GM13977 (cell line): Measurements from ENCODE around the gene INTS2.
A peak's percentile ranks its signal among the peaks of the same experiment; 100 is the strongest.

Experiments
- DNase-seq: peaks from one replicate; pipeline ENCODE4 v3.0.0; 2012; ENCODE audit warnings: low spot score
- CTCF ChIP-seq: IDR thresholded peaks from 2 replicates; pipeline ENCODE4 v1.5.1; 2012; ENCODE audit warnings: mild to moderate bottlenecking, control low read depth; ENCODE audit not compliant: insufficient read depth; ENCODE audit errors: extremely low read depth, missing control alignments
- in situ Hi-C: fragments of 300-500 bp; cut with MboI; formaldehyde crosslinking; loops from one replicate; pipeline ENCODE4 v1.12.0; 2022; ENCODE audit warnings: low sequenced_read_pairs, low pct_unique_long_range_greater_than_20kb, mixed read lengths, inconsistent platforms; ENCODE audit not compliant: unreplicated experiment

The INTS2 gene

GRCh38 chr17:61846761-61847375 lies 80.9 kb downstream of the INTS2 start:
- in situ Hi-C loops = loop anchor here (25.0 kb wide), 1 partner anchor 435 kb away; no protein-coding TSS in a partner anchor
- no peak for TF ChIP-seq CTCF
- no peak for DNase-seq

- DNase-seq = no peak
- in situ Hi-C loops = loop anchor here (25.0 kb wide), 1 partner anchor 434 kb away; no protein-coding TSS in a partner anchor
- TF ChIP-seq CTCF = no peak
These were observed 81.7 kb downstream of the INTS2 start for GRCh38 chr17:61846088-61846487.

GRCh38 chr17:61843435-61843834 lies 84.3 kb downstream of the INTS2 start:
- in situ Hi-C loops = loop anchor here (25.0 kb wide), 1 partner anchor 431 kb away; no protein-coding TSS in a partner anchor
- TF ChIP-seq CTCF = no peak
- DNase-seq = no peak

GRCh38 chr17:61842899-61843298 lies 84.9 kb downstream of the INTS2 start:
- no peak for TF ChIP-seq CTCF
- in situ Hi-C loops = loop anchor here (25.0 kb wide), 1 partner anchor 431 kb away; no protein-coding TSS in a partner anchor
- DNase-seq = no peak

- no peak for TF ChIP-seq CTCF
- DNase-seq = no peak
- in situ Hi-C loops = loop anchor here (5.0 to 25.0 kb wide), 2 partner anchors 197 to 427 kb away; no protein-coding TSS in a partner anchor
These were observed 88.4 kb downstream of the INTS2 start for GRCh38 chr17:61839300-61839786.

GRCh38 chr17:61837175-61838051 lies 90.4 kb downstream of the INTS2 start:
- TF ChIP-seq CTCF = peak; percentile 74
- in situ Hi-C loops = loop anchor here (5.0 to 25.0 kb wide), 2 partner anchors 195 to 425 kb away; no protein-coding TSS in a partner anchor
- DNase-seq = peak; percentile 33
